ENCODE data around the gene MAG. TPM values are rescaled to one million over a fixed set of nuclear protein-coding genes. Genes with fewer than 3 reads are reported as not detected.
A peak's percentile ranks its signal among the peaks of the same experiment; 100 is the strongest.

MAG gene
- total RNA-seq, 1 donor from 2014 or later = not detected

DNA sequence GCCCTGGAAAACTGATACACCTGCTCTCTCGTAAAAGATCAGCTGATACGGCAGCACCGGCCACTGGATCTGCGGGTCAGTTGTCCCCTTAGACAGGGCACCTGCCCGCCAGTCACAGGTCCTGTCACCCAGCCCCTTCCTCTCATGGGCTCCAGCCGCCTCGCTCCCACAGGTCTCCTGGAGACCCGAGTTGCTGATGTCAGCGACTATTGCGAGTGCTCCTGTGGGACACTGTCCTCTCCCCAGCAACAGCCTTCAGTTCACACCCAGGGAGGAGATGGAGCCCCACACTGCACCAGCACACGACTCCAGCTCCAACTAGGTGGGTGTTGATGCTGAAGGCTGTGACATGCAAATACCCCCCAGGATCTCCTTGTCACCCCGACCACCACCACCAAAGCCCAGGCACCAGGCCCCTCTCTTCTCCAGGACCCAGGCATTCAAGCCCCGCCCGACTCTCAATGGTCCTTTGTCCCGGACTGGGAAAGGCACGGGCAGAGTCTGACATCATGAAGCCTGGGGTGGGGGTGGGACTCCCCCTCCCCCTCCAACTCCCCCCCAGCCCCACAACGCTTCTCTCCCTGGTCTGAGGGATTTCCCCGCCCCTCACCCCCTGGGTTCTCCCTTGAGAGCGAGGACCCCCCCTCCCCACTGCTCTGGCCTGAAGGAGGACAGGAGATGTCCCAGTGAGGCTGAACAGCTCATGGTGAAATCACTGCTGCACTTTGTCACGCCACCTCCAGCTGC is 1.4 kb upstream of the MAG start:
- no peak overlapping the region for H3K4me2 ChIP-seq
- H3K79me2 ChIP-seq (ENCODE audit: low read depth) = no peaks in the 10 kb centered on the region
- peaks cover 3% of the 10 kb centered on the region for H3K4me1 Mint-ChIP-seq
- H3K4me3 Mint-ChIP-seq = peak overlapping the region; percentile 8
- TF ChIP-seq CTCF (IDR thresholded peaks at IDR 0.05) (no peak), EZH2phosphoT487 (IDR thresholded peaks at IDR 0.05) (no peak), EZH2 (IDR thresholded peaks at IDR 0.05) (no peak)
- H2AFZ ChIP-seq (replicated peaks) = peak overlapping the region; percentile 34
- no peaks in the 10 kb centered on the region for H3K27me3 ChIP-seq
- no peaks in the 10 kb centered on the region for H3K9me3 ChIP-seq (ENCODE audit: low read depth)
- H3F3A ChIP-seq (ENCODE audit: low read depth) = no peaks in the 10 kb centered on the region
- H3K4me3 ChIP-seq = no peak overlapping the region
- no peak overlapping the region for H3K9ac ChIP-seq
- H3K9me3 Mint-ChIP-seq = no peaks in the 10 kb centered on the region
- no peak for DNase-seq (ENCODE audit: low spot score)
- peaks cover 8% of the 10 kb centered on the region for H3K4me1 ChIP-seq
- H3K36me3 Mint-ChIP-seq = no peaks in the 10 kb centered on the region
- H3K27ac ChIP-seq = no peak overlapping the region
- no peaks in the 10 kb centered on the region for H3K36me3 ChIP-seq
- peak overlapping the region; percentile 25 for H3K27ac Mint-ChIP-seq
- H4K20me1 ChIP-seq (ENCODE audit: low read depth) = no peaks in the 10 kb centered on the region
- peaks cover 12% of the 10 kb centered on the region for H3K27me3 Mint-ChIP-seq (ENCODE audit: insufficient read depth, low read depth)

DNA sequence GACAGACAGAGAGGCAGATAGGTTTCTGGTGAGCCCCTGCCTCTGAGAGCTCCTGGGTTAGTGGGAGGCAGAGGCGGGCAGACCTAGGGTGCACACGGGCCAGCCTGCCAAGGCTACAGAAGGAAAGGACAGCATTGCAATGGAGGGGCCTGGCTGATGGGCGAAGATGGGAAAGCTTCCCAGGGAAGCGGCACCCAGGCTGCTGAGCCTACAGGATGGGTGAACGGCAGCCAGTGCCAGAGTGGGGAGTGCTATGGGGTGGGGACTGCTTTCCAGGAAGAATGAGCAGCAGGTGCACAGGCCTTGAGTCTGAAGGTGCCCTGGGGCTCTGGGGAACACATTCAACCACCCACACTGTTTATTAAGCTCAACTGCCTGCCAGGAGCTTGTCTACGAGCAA is 702 bp upstream of the MAG start:
- Histone ChIP-seq H3K79me2 (ENCODE audit: low read depth) (no peaks in the 10 kb centered on the region), H3K27ac (no peak overlapping the region)

GRCh38 chr19:35292421-35293362 is 731 bp downstream of the MAG start:
- TF ChIP-seq EZH2 (IDR thresholded peaks at IDR 0.05) = no peak
- TF ChIP-seq CTCF (IDR thresholded peaks at IDR 0.05) = no peak
- TF ChIP-seq EZH2phosphoT487 (IDR thresholded peaks at IDR 0.05) = no peak
- H3K27ac ChIP-seq = no peak overlapping the region
- Mint-ChIP-seq H3K36me3 (no peaks in the 10 kb centered on the region), H3K4me1 (peaks cover 3% of the 10 kb centered on the region), H3K4me3 (peak overlapping the region; percentile 35), H3K9me3 (no peaks in the 10 kb centered on the region), H3K27ac (no peak overlapping the region), H3K27me3 (ENCODE audit: insufficient read depth, low read depth) (peaks cover 10% of the 10 kb centered on the region)
- H4K20me1 ChIP-seq (ENCODE audit: low read depth) = no peaks in the 10 kb centered on the region
- H3K4me1 ChIP-seq = peaks cover 8% of the 10 kb centered on the region
- no peaks in the 10 kb centered on the region for H3K27me3 ChIP-seq
- no peaks in the 10 kb centered on the region for H3K36me3 ChIP-seq
- no peak overlapping the region for H3K4me3 ChIP-seq
- no peak overlapping the region for H3K4me2 ChIP-seq
- H3K9ac ChIP-seq = no peak overlapping the region
- no peak for DNase-seq (ENCODE audit: low spot score)
- peaks cover 11% of the 10 kb centered on the region for H3F3A ChIP-seq (ENCODE audit: low read depth)
- H2AFZ ChIP-seq (replicated peaks) = no peak overlapping the region
- H3K79me2 ChIP-seq (ENCODE audit: low read depth) = no peaks in the 10 kb centered on the region
- H3K9me3 ChIP-seq (ENCODE audit: low read depth) = no peaks in the 10 kb centered on the region

More for the DNA sequence above, 702 bp upstream of the MAG start:
- Histone ChIP-seq H3K9me3 (ENCODE audit: low read depth) (no peaks in the 10 kb centered on the region), H3K27me3 (no peaks in the 10 kb centered on the region), H3K4me1 (peaks cover 8% of the 10 kb centered on the region), H3K36me3 (no peaks in the 10 kb centered on the region), H3K4me2 (no peak overlapping the region), H4K20me1 (ENCODE audit: low read depth) (no peaks in the 10 kb centered on the region), H3F3A (ENCODE audit: low read depth) (peaks cover 6% of the 10 kb centered on the region), H3K9ac (no peak overlapping the region), H2AFZ (replicated peaks) (no peak overlapping the region), H3K4me3 (no peak overlapping the region)
- Mint-ChIP-seq H3K4me3 (no peak overlapping the region), H3K4me1 (peaks cover 3% of the 10 kb centered on the region), H3K9me3 (no peaks in the 10 kb centered on the region), H3K36me3 (no peaks in the 10 kb centered on the region), H3K27ac (peak overlapping the region; percentile 25), H3K27me3 (ENCODE audit: insufficient read depth, low read depth) (peaks cover 12% of the 10 kb centered on the region)
- no peak for DNase-seq (ENCODE audit: low spot score)
- no peak for TF ChIP-seq EZH2phosphoT487 (IDR thresholded peaks at IDR 0.05)
- no peak for TF ChIP-seq CTCF (IDR thresholded peaks at IDR 0.05)
- TF ChIP-seq EZH2 (IDR thresholded peaks at IDR 0.05) = no peak
